ENCODE data around the gene P2RY11. TPM values are rescaled to one million over a fixed set of nuclear protein-coding genes. Genes with fewer than 3 reads are reported as not detected.
A peak's percentile ranks its signal among the peaks of the same experiment; 100 is the strongest.

P2RY11 gene
- total RNA-seq, 3 donors from 2014 or later = 14.1 to 18.5 (median 16.9) TPM

GRCh38 chr19:10158071-10158470, 46.6 kb downstream of the P2RY11 start:
- DNase-seq (peak in 1 of 3 donors; percentile 5), ATAC-seq (no peak)
- H3K4me1 ChIP-seq (ENCODE audit: low read depth) = no peaks in the 10 kb centered on the region
- intact Hi-C loops (cut with DNase I, micrococcal nuclease) = no loop called here
- H3K36me3 ChIP-seq (ENCODE audit: low read depth) = no peaks in the 10 kb centered on the region
- no peak overlapping the region for H3K4me3 ChIP-seq
- no peak for TF ChIP-seq CTCF (IDR thresholded peaks at IDR 0.05)
- no peaks in the 10 kb centered on the region for H3K9me3 ChIP-seq

GRCh38 chr19:10158485-10158884, 47.0 kb downstream of the P2RY11 start:
- intact Hi-C loops (cut with DNase I, micrococcal nuclease) = no loop called here
- Histone ChIP-seq H3K4me1 (ENCODE audit: low read depth) (no peaks in the 10 kb centered on the region), H3K4me3 (no peak overlapping the region), H3K9me3 (no peaks in the 10 kb centered on the region), H3K36me3 (ENCODE audit: low read depth) (no peaks in the 10 kb centered on the region)
- ATAC-seq (no peak), DNase-seq (peak in 1 of 3 donors; percentile 29)
- no peak for TF ChIP-seq CTCF (IDR thresholded peaks at IDR 0.05)

GRCh38 chr19:10159610-10160009, 48.1 kb downstream of the P2RY11 start:
- no peaks in the 10 kb centered on the region for H3K36me3 ChIP-seq (ENCODE audit: low read depth)
- H3K4me1 ChIP-seq (ENCODE audit: low read depth) = no peaks in the 10 kb centered on the region
- H3K9me3 ChIP-seq = no peaks in the 10 kb centered on the region
- no peak for DNase-seq
- no peak for ATAC-seq
- intact Hi-C loops (cut with DNase I, micrococcal nuclease) = no loop called here
- no peak for TF ChIP-seq CTCF (IDR thresholded peaks at IDR 0.05)
- H3K4me3 ChIP-seq = no peak overlapping the region

- DNase-seq (no peak), ATAC-seq (no peak)
- H3K4me3 ChIP-seq = no peak overlapping the region
- intact Hi-C loops (cut with DNase I, micrococcal nuclease) = no loop called here
- H3K36me3 ChIP-seq (ENCODE audit: low read depth) = no peaks in the 10 kb centered on the region
- no peaks in the 10 kb centered on the region for H3K4me1 ChIP-seq (ENCODE audit: low read depth)
- H3K9me3 ChIP-seq = no peaks in the 10 kb centered on the region
- no peak for TF ChIP-seq CTCF (IDR thresholded peaks at IDR 0.05)
These were observed 52.0 kb downstream of the P2RY11 start for GRCh38 chr19:10163536-10163935.

Other genes starting within 250 kb of the P2RY11 start
- 1 to 10 TPM; 1.4 to 5.7 (median 1.9) TPM for gene OLFM2, start 175.2 kb upstream of the P2RY11 start, total RNA-seq
- 1 to 10 TPM; 1.9 to 7.2 (median 5.5) TPM for gene COL5A3, start 101.2 kb upstream of the P2RY11 start, total RNA-seq
- gene RDH8, start 98.2 kb upstream of the P2RY11 start, total RNA-seq = not detected
- gene SHFL, start 25.4 kb upstream of the P2RY11 start, total RNA-seq = 10 to 100 TPM; 26.9 to 41.5 (median 28.1) TPM
- gene ANGPTL6, start 9.0 kb upstream of the P2RY11 start, total RNA-seq = 1 to 10 TPM in 1 of 3 donors, under 1 TPM in 2; 0.32 to 1.2 (median 0.87) TPM
- gene PPAN, start 5.3 kb upstream of the P2RY11 start, total RNA-seq = 10 to 100 TPM; 36.4 to 42.0 (median 40.3) TPM
- 100 to 1,000 TPM; 151 to 201 (median 152) TPM for gene EIF3G, start 8.2 kb downstream of the P2RY11 start, total RNA-seq
- 10 to 100 TPM; 41.1 to 55.6 (median 55.6) TPM for gene DNMT1, start 83.3 kb downstream of the P2RY11 start, total RNA-seq
- gene S1PR2, start 119.6 kb downstream of the P2RY11 start, total RNA-seq = 1 to 10 TPM; 1.2 to 8.4 (median 6.5) TPM
- 10 to 100 TPM; 47.5 to 65.5 (median 49.6) TPM for gene MRPL4, start 140.5 kb downstream of the P2RY11 start, total RNA-seq
- 10 to 100 TPM; 10.7 to 13.9 (median 13.4) TPM for gene ICAM1, start 159.4 kb downstream of the P2RY11 start, total RNA-seq
- gene ICAM4, start 175.3 kb downstream of the P2RY11 start, total RNA-seq = under 1 TPM in 2 of 3 donors, not detected in 1; 0.24 to 0.32 TPM
- gene ICAM5, start 178.3 kb downstream of the P2RY11 start, total RNA-seq = 1 to 10 TPM in 1 of 3 donors, under 1 TPM in 2; 0.69 to 1.4 (median 0.73) TPM
- 1 to 10 TPM; 2.5 to 4.0 (median 3.8) TPM for gene ZGLP1, start 198.1 kb downstream of the P2RY11 start, total RNA-seq
- gene FDX2, start 204.3 kb downstream of the P2RY11 start, total RNA-seq = 10 to 100 TPM in 1 of 3 donors, 1 to 10 TPM in 2; 7.9 to 15.1 (median 9.7) TPM
- 10 to 100 TPM; 42.4 to 58.1 (median 49.6) TPM for gene RAVER1, start 221.8 kb downstream of the P2RY11 start, total RNA-seq
- 10 to 100 TPM; 16.0 to 31.6 (median 28.0) TPM for gene ICAM3, start 227.9 kb downstream of the P2RY11 start, total RNA-seq